Subcutaneous abdominal adipose tissue (tissue), 5 donors: ENCODE results near the gene GLCCI1.

Experiments used
- H3K27ac ChIP-seq: one replicate; pipeline ENCODE4 v1.7.0; 2013; ENCODE audit warnings: low read depth, mild to moderate bottlenecking, inconsistent platforms, low read length, moderate library complexity
- H3K27me3 ChIP-seq, 5 donors: one replicate each; pipeline ENCODE4 v1.7.0; 2013; ENCODE audit warnings: low read length in 5 of 5, inconsistent platforms in 1 of 5; ENCODE audit not compliant: control insufficient read depth in 5 of 5, insufficient read depth in 4 of 5
- H3K36me3 ChIP-seq, 5 donors: one replicate each; pipeline ENCODE4 v1.7.0; 2013; ENCODE audit warnings: low read length in 5 of 5; ENCODE audit not compliant: control insufficient read depth in 5 of 5, insufficient read depth in 5 of 5
- H3K4me1 ChIP-seq, 5 donors: one replicate each; pipeline ENCODE4 v1.7.0; 2013; ENCODE audit warnings: low read length in 5 of 5, mild to moderate bottlenecking in 3 of 5, moderate library complexity in 1 of 5; ENCODE audit not compliant: control insufficient read depth in 5 of 5, insufficient read depth in 5 of 5
- H3K4me3 ChIP-seq, 5 donors: one replicate each; pipeline ENCODE4 v1.7.0; 2013; ENCODE audit warnings: low read length in 5 of 5, low read depth in 1 of 5
- H3K9ac ChIP-seq, 5 donors: one replicate each; pipeline ENCODE4 v1.7.0; 2013; ENCODE audit warnings: low read length in 5 of 5, mild to moderate bottlenecking in 4 of 5, moderate library complexity in 3 of 5
- H3K9me3 ChIP-seq, 5 donors: one replicate each; pipeline ENCODE4 v1.7.0; 2013; ENCODE audit warnings: low read length in 5 of 5; ENCODE audit not compliant: control insufficient read depth in 5 of 5
- donor health status: healthy.
- donor health status: healthy.
- donor health status: healthy.
- donor health status: healthy.
- donor health status: healthy.

GLCCI1 gene

GRCh38 chr7:8133188-8133848 is 164.7 kb downstream of the GLCCI1 start:
- Histone ChIP-seq H3K4me3 (no peak overlapping the region), H3K27ac (no peak overlapping the region), H3K9me3 (no peaks in the 10 kb centered on the region), H3K4me1 (peaks cover 0 to 8% (median 4%) of the 10 kb centered on the region in 5 donors), H3K27me3 (no peaks in the 10 kb centered on the region), H3K9ac (no peak overlapping the region), H3K36me3 (peaks cover 0 to 5% (median 0%) of the 10 kb centered on the region in 5 donors)

DNA sequence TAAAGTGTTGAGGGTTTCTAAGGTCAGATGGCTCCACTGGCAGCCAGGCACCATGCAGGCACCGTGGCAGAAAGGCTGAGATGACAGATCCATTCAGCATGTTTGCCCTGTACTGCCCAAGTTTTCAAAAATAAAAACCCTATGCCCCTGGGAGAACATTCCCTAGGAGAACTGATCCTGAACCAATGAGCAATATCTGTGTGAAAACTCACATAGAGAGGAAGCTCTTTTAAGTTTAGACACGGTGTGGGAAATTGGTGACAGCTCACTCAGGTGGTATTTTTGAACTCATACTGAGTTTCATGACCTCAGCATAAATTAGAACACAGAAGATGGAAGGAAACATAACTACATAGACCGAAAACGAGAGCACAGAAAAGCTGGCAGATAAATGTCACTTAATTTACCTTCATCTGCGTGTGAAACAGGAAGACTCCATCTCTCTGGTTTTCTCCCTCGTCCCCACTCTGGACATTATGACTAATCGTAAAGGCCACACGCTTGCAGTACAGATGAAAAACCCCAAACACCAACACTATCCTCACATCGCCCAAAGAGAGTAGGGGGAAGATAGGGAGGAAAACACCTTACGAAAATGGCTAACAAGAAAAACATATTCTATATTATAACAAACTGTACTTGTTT is 165.6 kb downstream of the GLCCI1 start:
- H3K27ac ChIP-seq: no peak overlapping the region

GRCh38 chr7:8135417-8135816 is 166.8 kb downstream of the GLCCI1 start:
- H3K4me1 ChIP-seq: peaks cover 0 to 8% (median 4%) of the 10 kb centered on the region in 5 donors
- no peak overlapping the region for H3K9ac ChIP-seq
- H3K4me3 ChIP-seq: no peak overlapping the region
- no peaks in the 10 kb centered on the region for H3K27me3 ChIP-seq
- peaks cover 0 to 8% (median 4%) of the 10 kb centered on the region in 5 donors for H3K36me3 ChIP-seq
- no peaks in the 10 kb centered on the region for H3K9me3 ChIP-seq
- no peak overlapping the region for H3K27ac ChIP-seq

More for the DNA sequence above, 165.6 kb downstream of the GLCCI1 start:
- Histone ChIP-seq H3K9me3 (no peaks in the 10 kb centered on the region), H3K4me3 (no peak overlapping the region), H3K36me3 (peaks cover 0 to 5% (median 0%) of the 10 kb centered on the region in 5 donors), H3K4me1 (peaks cover 0 to 8% (median 4%) of the 10 kb centered on the region in 5 donors), H3K27me3 (no peaks in the 10 kb centered on the region), H3K9ac (no peak overlapping the region)

- no peak overlapping the region for H3K27ac ChIP-seq
- H3K9ac ChIP-seq: no peak overlapping the region
- no peaks in the 10 kb centered on the region for H3K27me3 ChIP-seq
- H3K36me3 ChIP-seq: peaks cover 3 to 14% (median 4%) of the 10 kb centered on the region in 5 donors
- no peaks in the 10 kb centered on the region for H3K9me3 ChIP-seq
- no peak overlapping the region for H3K4me3 ChIP-seq
- peaks cover 0 to 8% (median 4%) of the 10 kb centered on the region in 5 donors for H3K4me1 ChIP-seq
Observed at GRCh38 chr7:8136051-8136730, 167.6 kb downstream of the GLCCI1 start.
